ENCODE data around the gene PTPRA.

GRCh38 chr20:2849529-2849928 lies 23.8 kb upstream of the PTPRA start:
- TF ChIP-seq POLR2A (IDR thresholded peaks at IDR 0.05; ENCODE audit: low read depth, low read length) (no peak), TAF1 (IDR thresholded peaks at IDR 0.05; ENCODE audit: borderline replicate concordance, low read depth, low read length) (no peak), POLR2AphosphoS5 (IDR thresholded peaks at IDR 0.05; ENCODE audit: low read depth, low read length) (no peak)

All from GM12892 (cell line).